NCI-H1105 (cell line): ENCODE measurements around the gene SETMAR.
"Not testable (repeated sequence)": the region's sequence is repeated elsewhere in the genome, so short reads cannot be mapped to it uniquely, and the experiment has no call there.

Source experiments
- DNase-seq: peaks from one replicate; lab custom pipeline; 2025; lab: John Stamatoyannopoulos, UW

Gene SETMAR

GRCh38 chr3:4313606-4314293 is 10.6 kb downstream of the SETMAR start:
- DNase-seq: no peak

DNA sequence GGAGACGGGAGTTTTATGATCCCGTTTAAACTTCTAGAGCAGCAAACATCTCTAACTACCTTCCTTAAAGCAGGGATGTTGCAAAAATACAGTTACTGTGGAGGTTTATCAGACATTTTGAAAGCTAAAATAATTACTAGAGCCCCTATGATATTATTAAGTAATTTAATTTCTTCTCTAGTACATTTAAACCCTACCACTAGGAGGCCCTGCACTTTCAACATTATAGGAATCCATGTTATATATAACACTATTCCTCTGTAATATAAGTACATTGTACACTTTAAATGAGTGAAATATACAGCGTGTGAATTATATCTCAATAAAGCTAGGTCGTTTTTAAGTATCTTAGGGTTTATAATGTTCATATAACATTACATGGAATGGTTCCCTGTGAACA is 11.5 kb downstream of the SETMAR start:
- no peak for DNase-seq

DNA sequence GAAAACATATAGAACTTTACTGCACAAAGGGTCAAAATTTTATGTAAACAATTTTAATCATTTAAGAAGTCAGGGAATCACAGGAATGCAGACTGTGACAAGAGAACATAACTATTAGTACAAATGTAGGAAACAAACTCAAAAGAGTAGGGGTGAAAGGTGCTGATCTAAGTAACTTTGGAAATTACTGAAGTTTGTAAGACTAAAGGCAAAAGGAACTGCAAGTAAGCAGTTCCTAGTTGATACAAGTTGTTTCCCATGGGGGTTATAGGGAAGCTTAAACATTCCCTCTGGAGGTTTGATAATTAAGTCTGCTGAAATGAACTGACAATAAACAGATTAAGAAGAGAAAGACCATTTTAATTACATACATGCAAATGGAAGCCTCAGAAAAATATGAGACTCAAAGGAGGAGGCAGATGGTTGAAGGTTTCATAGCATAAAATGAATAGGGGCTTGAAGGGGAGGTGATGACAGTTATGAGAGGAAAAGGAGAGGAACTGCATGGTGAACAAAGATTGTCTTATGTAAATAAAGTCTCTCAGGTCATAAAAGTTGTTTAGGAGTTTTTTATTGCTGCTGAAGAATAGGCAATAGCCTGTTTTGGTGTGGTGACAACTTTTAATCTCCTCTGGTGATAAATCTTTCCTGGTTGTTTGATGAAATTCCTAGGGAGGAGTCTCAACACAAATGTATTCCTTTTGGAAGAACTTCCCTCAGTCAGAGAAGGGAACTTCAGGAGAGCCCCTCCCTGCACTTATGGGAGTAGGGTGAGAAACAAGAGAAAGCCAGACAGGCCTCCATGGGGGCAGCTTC is 17.1 kb downstream of the SETMAR start:
- DNase-seq: no peak

- no peak for DNase-seq
These were observed 18.6 kb downstream of the SETMAR start for GRCh38 chr3:4321732-4322131.

DNA sequence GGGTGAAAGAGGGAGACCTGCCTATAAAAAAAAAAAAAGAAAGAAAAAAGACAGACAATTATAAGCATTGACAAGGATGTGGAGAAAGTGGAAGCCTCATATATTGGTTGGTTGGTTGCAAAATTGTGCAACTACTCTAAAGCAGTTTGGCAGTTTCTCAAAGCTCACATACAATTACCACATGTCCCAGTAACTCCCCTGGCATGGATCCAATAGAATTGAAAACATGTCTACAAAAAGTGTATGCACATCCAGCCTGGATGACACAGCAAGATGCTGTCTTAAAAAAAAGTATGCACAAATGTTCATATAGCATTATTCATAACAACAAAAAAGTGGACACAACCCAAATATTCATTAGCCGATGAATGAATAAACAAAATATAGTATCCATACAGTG is 19.5 kb downstream of the SETMAR start:
- no peak for DNase-seq

- DNase-seq: no peak
These were observed 20.3 kb downstream of the SETMAR start for GRCh38 chr3:4323246-4324027.

- no peak for DNase-seq
These were observed 23.7 kb downstream of the SETMAR start for GRCh38 chr3:4326868-4327267.

- not testable (repeated sequence) for DNase-seq
These were observed 26.6 kb downstream of the SETMAR start for GRCh38 chr3:4329806-4330205.

GRCh38 chr3:4332111-4332510 is 28.9 kb downstream of the SETMAR start:
- DNase-seq: no peak

DNA sequence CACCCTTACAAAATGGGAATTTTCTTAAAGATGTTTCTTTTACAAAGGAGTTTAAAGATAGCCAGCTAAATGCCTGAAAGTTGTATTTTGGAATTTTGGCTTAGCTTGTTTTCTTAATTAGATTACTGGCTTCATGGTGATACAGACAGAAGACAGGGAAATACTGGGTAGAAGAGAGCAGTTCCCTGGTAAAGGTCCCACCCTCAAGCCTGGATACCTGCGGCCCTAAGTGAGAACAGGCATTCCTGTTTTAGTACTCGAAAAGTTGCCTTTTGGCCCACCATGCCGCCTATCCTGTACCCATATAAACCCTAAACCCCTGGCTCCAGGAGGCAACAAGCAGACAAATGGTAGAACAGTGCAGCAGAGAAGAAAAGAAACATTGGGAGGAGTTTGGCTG is 29.4 kb downstream of the SETMAR start:
- no peak for DNase-seq

GRCh38 chr3:4332991-4333390 is 29.8 kb downstream of the SETMAR start:
- DNase-seq: no peak

DNA sequence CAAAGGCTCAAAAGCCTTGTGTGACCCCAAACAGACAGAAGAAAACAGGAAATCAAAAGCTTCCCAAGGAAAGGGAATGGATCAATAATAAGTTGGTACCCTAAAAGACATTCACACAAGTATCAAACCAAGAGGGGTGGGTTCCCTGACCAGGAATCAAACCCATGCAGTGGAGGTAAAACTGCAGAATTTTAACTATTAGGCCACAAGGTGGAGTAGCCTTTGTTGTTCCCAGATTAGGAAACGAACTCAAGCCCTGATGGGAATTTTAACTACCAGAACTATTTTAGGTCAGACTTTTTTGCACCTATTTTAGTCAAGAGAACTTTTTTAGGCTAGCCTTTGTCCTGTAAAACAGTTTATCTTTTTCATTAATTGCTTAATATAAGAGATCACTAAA is 31.4 kb downstream of the SETMAR start:
- DNase-seq: no peak

DNA sequence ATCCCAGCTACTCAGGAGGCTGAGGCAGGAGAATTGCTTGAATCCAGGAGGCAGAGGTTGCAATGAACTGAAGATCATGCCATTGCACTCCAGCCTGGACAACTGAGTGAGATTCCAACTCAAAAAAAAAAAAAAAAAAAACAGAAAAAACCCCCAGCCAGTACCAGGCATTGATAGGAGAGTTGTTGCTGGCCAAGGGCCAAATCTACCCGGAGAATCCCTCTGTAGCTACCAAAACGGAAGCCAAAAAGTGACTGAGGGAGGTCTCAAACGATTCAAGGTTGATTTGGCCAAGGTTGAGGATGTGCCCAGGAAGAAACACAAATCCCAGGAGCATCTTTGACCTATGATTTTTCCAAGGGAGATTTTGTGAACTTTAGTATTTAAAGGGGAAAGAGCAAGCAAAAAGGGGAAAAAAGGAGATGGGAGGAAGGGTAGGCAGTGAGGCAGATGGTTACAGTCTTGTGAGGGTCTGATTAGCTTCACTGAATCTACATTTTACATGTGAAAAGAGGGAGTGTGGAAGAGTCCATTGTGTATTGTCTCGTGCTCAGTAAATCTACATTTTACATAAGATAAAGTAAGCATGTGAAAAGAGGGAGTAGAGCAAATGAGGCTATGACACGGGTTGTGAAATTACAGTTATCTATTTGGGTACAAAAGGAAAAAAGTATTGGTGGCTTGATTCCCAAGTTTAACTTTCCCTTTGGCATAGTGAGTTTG is 32.8 kb downstream of the SETMAR start:
- no peak for DNase-seq

- DNase-seq: no peak
These were observed 33.8 kb downstream of the SETMAR start for GRCh38 chr3:4336850-4337546.

DNA sequence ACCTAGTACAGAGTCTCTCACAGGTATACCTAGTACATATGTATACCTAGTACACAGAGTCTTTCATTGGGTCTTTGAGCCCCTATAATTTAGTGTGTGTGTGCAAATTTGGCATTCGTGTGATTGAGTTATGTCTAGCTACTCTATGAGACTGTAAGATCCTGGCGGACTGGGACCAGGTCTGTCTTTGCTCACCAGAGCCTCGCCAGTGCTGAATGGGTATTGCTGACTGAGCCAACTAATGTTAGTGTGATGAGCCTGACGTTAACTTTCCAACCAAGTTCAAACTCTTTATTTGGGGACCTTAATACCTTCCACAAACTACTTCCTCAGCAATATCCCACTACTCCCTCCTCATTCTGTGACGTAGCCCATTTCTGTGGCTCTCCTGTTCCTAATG is 35.6 kb downstream of the SETMAR start:
- DNase-seq: no peak

- no peak for DNase-seq
These were observed 36.9 kb downstream of the SETMAR start for GRCh38 chr3:4340077-4340410.

- DNase-seq: no peak
These were observed 37.5 kb downstream of the SETMAR start for GRCh38 chr3:4340411-4341335.

- no peak for DNase-seq
These were observed 38.1 kb downstream of the SETMAR start for GRCh38 chr3:4341336-4341675.

DNA sequence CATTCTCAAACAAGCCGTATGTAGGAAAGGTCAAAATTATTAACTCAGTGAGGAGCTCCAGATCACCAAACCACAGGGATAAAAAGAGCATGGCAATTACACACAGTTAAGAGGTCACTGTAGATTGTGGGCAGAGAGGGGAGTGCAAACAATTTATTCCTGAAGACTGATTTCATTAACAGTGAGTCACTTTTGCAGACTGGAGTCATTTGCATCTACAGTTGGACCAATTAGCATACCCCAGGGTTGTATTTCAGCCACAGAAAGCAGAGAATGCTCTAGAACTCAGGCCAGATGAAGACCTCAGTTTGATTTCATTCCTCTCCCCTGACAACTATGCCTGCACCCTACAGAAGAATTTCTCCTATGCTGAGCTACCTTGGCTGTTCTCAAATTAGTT is 40.1 kb downstream of the SETMAR start:
- DNase-seq: no peak

DNA sequence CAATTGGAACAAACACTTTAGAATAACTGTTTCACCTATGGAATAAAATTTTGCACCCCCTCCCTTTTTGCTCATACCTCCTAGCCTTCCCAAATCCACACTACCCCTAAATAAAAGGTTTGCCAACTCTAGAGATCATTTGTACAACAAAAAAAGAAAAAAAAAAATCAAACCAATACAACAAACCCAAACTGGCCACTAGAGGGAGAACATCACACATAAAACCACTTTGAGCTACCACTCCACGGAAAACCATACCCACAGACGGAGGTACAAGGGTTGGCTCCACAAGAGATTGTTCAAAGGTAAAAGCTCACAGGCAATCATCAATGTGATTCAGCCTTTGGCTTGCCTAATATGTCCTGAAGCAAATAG is 47.6 kb downstream of the SETMAR start:
- peak; percentile 6 for DNase-seq
